Retina (tissue), 1 donor: ENCODE results near the gene PLEKHG7.
"Not testable (repeated sequence)": the region's sequence is repeated elsewhere in the genome, so short reads cannot be mapped to it uniquely, and the experiment has no call there.

Source experiments
- DNase-seq: peaks from one replicate; pipeline ENCODE4 v3.0.0-alpha.2; 2016

PLEKHG7 gene

GRCh38 chr12:92702754-92703679, at the start of gene PLEKHG7:
PLEKHG7 (plus strand) TSS chr12:92702989; CDS start chr12:92706632, 3,643 bp downstream.
- no peak for DNase-seq

GRCh38 chr12:92654256-92654655, 48.5 kb upstream of the PLEKHG7 start:
- DNase-seq, result not testable (repeated sequence)

GRCh38 chr12:92654929-92655328, 47.9 kb upstream of the PLEKHG7 start:
- DNase-seq, result no peak

GRCh38 chr12:92656911-92657310, 45.9 kb upstream of the PLEKHG7 start:
- no peak for DNase-seq

GRCh38 chr12:92657770-92658169, 45.0 kb upstream of the PLEKHG7 start:
- DNase-seq, result no peak

- DNase-seq, result no peak
These were observed 44.2 kb upstream of the PLEKHG7 start for GRCh38 chr12:92658611-92659010.

GRCh38 chr12:92661269-92661668, 41.5 kb upstream of the PLEKHG7 start:
- no peak for DNase-seq

GRCh38 chr12:92665496-92665895, 37.3 kb upstream of the PLEKHG7 start:
- no peak for DNase-seq

- DNase-seq, result no peak
These were observed 34.0 kb upstream of the PLEKHG7 start for GRCh38 chr12:92668739-92669138.

GRCh38 chr12:92671524-92671923, 31.3 kb upstream of the PLEKHG7 start:
- DNase-seq, result not testable (repeated sequence)

- DNase-seq, result no peak
These were observed 29.0 kb upstream of the PLEKHG7 start for GRCh38 chr12:92673756-92674155.

GRCh38 chr12:92674500-92674899, 28.3 kb upstream of the PLEKHG7 start:
- no peak for DNase-seq

- no peak for DNase-seq
These were observed 27.5 kb upstream of the PLEKHG7 start for GRCh38 chr12:92675092-92675865.

GRCh38 chr12:92676710-92677109, 26.1 kb upstream of the PLEKHG7 start:
- no peak for DNase-seq

GRCh38 chr12:92690601-92691000, 12.2 kb upstream of the PLEKHG7 start:
- no peak for DNase-seq

- DNase-seq, result no peak
These were observed 7.7 kb upstream of the PLEKHG7 start for GRCh38 chr12:92695056-92695455.

GRCh38 chr12:92695577-92695976, 7.2 kb upstream of the PLEKHG7 start:
- DNase-seq, result no peak

GRCh38 chr12:92696216-92696615, 6.6 kb upstream of the PLEKHG7 start:
- DNase-seq, result no peak

GRCh38 chr12:92698474-92698873, 4.3 kb upstream of the PLEKHG7 start:
- no peak for DNase-seq

- no peak for DNase-seq
These were observed 1.3 kb upstream of the PLEKHG7 start for GRCh38 chr12:92701441-92701840.

- no peak for DNase-seq
These were observed 997 bp downstream of the PLEKHG7 start for GRCh38 chr12:92703786-92704185.

- DNase-seq, result no peak
These were observed 3.8 kb downstream of the PLEKHG7 start for GRCh38 chr12:92706594-92706993.

- no peak for DNase-seq
These were observed 5.1 kb downstream of the PLEKHG7 start for GRCh38 chr12:92707926-92708325.

- no peak for DNase-seq
These were observed 12.8 kb downstream of the PLEKHG7 start for GRCh38 chr12:92715625-92716024.
